Pancreas (tissue), 10 donors: ENCODE results near the gene MZT2B. TPM values are rescaled to one million over a fixed set of nuclear protein-coding genes. Genes with fewer than 3 reads are reported as not detected.
"Not testable (repeated sequence)": the region's sequence is repeated elsewhere in the genome, so short reads cannot be mapped to it uniquely, and the experiment has no call there.

ENCODE experiments used
- ATAC-seq, 4 donors: fragments of 200-7000 bp; cut with Tn5 transposase; one replicate each; pipeline versions ENCODE4 v1.8.0 to v1.9.1; 2020; ENCODE audit warnings: mild to moderate bottlenecking in 4 of 4, moderate library complexity in 4 of 4
- DNase-seq, 6 donors: peaks; one replicate each; pipeline ENCODE4 v3.0.0-alpha.2; 2020
- FAIRE-seq: peaks from 2 replicates; lab custom pipeline; 2012; peaks lifted over from hg19 to GRCh38; lab: Jason Lieb, UNC
- H3K27ac ChIP-seq, 4 donors: fragments of 200-600 bp; sonication (generic); 1 replicate in 3 of 4; 2 replicates in 1 of 4; pipeline versions ENCODE4 v1.5.0 to v1.8.0; 2020
- H3K27me3 ChIP-seq, 4 donors: fragments of 200-600 bp; one replicate each; pipeline ENCODE4 v1.8.0; 2021
- H3K36me3 ChIP-seq, 3 donors: fragments of 200-600 bp; sonication (generic) in 1 of 3; one replicate each; pipeline versions ENCODE4 v1.5.0 to v1.8.0; 2020 to 2021
- H3K4me1 ChIP-seq, 3 donors: fragments of 200-600 bp; one replicate each; pipeline ENCODE4 v1.8.0; 2021
- H3K4me3 ChIP-seq, 4 donors: fragments of 200-600 bp; sonication (generic) in 2 of 4; one replicate each; pipeline versions ENCODE4 v1.5.0 to v1.8.0; 2020 to 2021
- H3K9me3 ChIP-seq, 4 donors: fragments of 200-600 bp; one replicate each; pipeline ENCODE4 v1.8.0; 2021
- CTCF ChIP-seq, 4 donors: fragments of 200-600 bp; sonication (generic) in 3 of 4; IDR thresholded peaks; one replicate each; pipeline versions ENCODE4 v1.5.0 to v1.8.0; 2021; ENCODE audit warnings: antibody characterized with exemption in 4 of 4
- WGBS, 2 donors: extraction: QIAGEN DNeasy Blood & Tissue Kit; methylation state at CpG; one replicate each; pipeline ENCODE4 v1.1.7; 2013; 5-methylcytosine and 5-hydroxymethylcytosine counted together
- intact Hi-C, 3 donors: fragments of 100-400 bp; cut with DNase I; formaldehyde crosslinking; loops; one replicate each; pipeline versions ENCODE4 v1.11.1 to v1.14.2; 2022
- polyA plus RNA-seq, 2 donors: library from polyadenylated mRNA; stranded (reverse); fragments of 200-250 nt; gene quantifications; one replicate each; pipeline ENCODE4 v1.2.3, GENCODE V29; 2013
- total RNA-seq, 6 donors: library from RNA; stranded (reverse); fragmentation: NEBNext Ultra II Directional in 4 of 6; extraction: Animal tissue kit (Norgen Biotek cat#: 25700) in 4 of 6; gene quantifications; one replicate each; pipeline versions ENCODE4 v1.2.1 to v1.2.4, GENCODE V29; 2021 to 2023
- donor health status: healthy with polysubstance abuse.
- donor health status: DM: no; HTN: no; CAD: no; lungs with moderate emphysema.
- donor health status: DM: no; HTN: no; CAD: no.
- donor health status: control.
- donor health status: control.
- donor health status: Bipolar disorder and iron deficiency.
- donor health status: DM: yes; HTN: yes; CAD: no.
- donor health status: DM: no; HTN: no; CAD: no.
- donor health status: DM: no; HTN: no; CAD: no.
- donor health status: DM: yes; HTN: yes; CAD: no.

Gene MZT2B
- total and polyA plus RNA-seq, 8 donors, result 126 to 279 (median 177) TPM

- H3K27ac ChIP-seq, result no peak overlapping the region
- peaks cover 0 to 32% (median 5%) of the 10 kb centered on the region in 3 donors for H3K36me3 ChIP-seq
- WGBS, 2 donors, result 92 to 97% methylated on average over 8 to 9 of the region's 9 CpGs
- H3K27me3 ChIP-seq, result no peaks in the 10 kb centered on the region
- DNase-seq, result peak in 1 of 6 donors; percentile 38
- ATAC-seq, result no peak
- H3K4me1 ChIP-seq, result no peaks in the 10 kb centered on the region
- H3K9me3 ChIP-seq, result no peaks in the 10 kb centered on the region
- intact Hi-C loops, result loop anchor here in 1 of 3 donors (10.0 kb wide), 1 partner anchor 172 kb away; no protein-coding TSS in a partner anchor
- no peak overlapping the region for H3K4me3 ChIP-seq
- FAIRE-seq, result no peak
- TF ChIP-seq CTCF (IDR thresholded peaks at IDR 0.05), result no peak
Measured at GRCh38 chr2:130162968-130163367, 19.1 kb upstream of the MZT2B start.

GRCh38 chr2:130165293-130166016, 16.6 kb upstream of the MZT2B start:
- Histone ChIP-seq H3K9me3 (no peaks in the 10 kb centered on the region), H3K27me3 (no peaks in the 10 kb centered on the region), H3K27ac (no peak overlapping the region), H3K4me1 (no peaks in the 10 kb centered on the region), H3K4me3 (no peak overlapping the region), H3K36me3 (peaks cover 0 to 32% (median 5%) of the 10 kb centered on the region in 3 donors)
- no peak for TF ChIP-seq CTCF (IDR thresholded peaks at IDR 0.05)
- intact Hi-C loops, result loop anchor here in 1 of 3 donors (10.0 kb wide), 1 partner anchor 169 kb away; no protein-coding TSS in a partner anchor
- no peak for FAIRE-seq
- ATAC-seq, result no peak
- 96 to 98% methylated on average over 8 of the region's 8 CpGs for WGBS, 2 donors
- DNase-seq, result no peak

GRCh38 chr2:130166611-130167010, 15.5 kb upstream of the MZT2B start:
- H3K9me3 ChIP-seq, H3K4me1 ChIP-seq, ATAC-seq, FAIRE-seq, H3K27ac ChIP-seq, H3K4me3 ChIP-seq, H3K27me3 ChIP-seq: not testable (repeated sequence)
- peaks cover 0 to 36% (median 5%) of the 10 kb centered on the region in 3 donors for H3K36me3 ChIP-seq
- intact Hi-C loops, result loop anchor here in 1 of 3 donors (10.0 kb wide), 1 partner anchor 168 kb away; no protein-coding TSS in a partner anchor
- WGBS, 2 donors, result 77 to 81% methylated on average over 3 of the region's 3 CpGs
- peak in 1 of 6 donors; percentile 14 for DNase-seq

- WGBS, 2 donors, result 93 to 98% methylated on average over 3 of the region's 3 CpGs
- not testable (repeated sequence) for ATAC-seq
Measured at GRCh38 chr2:130169163-130169562, 12.9 kb upstream of the MZT2B start.

GRCh38 chr2:130169896-130170295, 12.2 kb upstream of the MZT2B start:
- H3K36me3 ChIP-seq, result peaks cover 0 to 32% (median 5%) of the 10 kb centered on the region in 3 donors
- no peaks in the 10 kb centered on the region for H3K4me1 ChIP-seq
- DNase-seq (no peak), ATAC-seq (no peak), FAIRE-seq (no peak)
- no peaks in the 10 kb centered on the region for H3K9me3 ChIP-seq
- 88 to 90% methylated on average over 7 of the region's 7 CpGs for WGBS, 2 donors
- no peak for TF ChIP-seq CTCF (IDR thresholded peaks at IDR 0.05)
- H3K27ac ChIP-seq, result no peak overlapping the region
- no peaks in the 10 kb centered on the region for H3K27me3 ChIP-seq
- intact Hi-C loops, result loop anchor here in 1 of 3 donors (10.0 kb wide), 1 partner anchor 165 kb away; no protein-coding TSS in a partner anchor
- no peak overlapping the region for H3K4me3 ChIP-seq

More at GRCh38 chr2:130169163-130169562, 12.9 kb upstream of the MZT2B start:
- H3K4me1 ChIP-seq, DNase-seq, H3K9me3 ChIP-seq, H3K27me3 ChIP-seq, FAIRE-seq, H3K4me3 ChIP-seq, H3K27ac ChIP-seq: not testable (repeated sequence)
- intact Hi-C loops, result loop anchor here in 1 of 3 donors (10.0 kb wide), 1 partner anchor 166 kb away; no protein-coding TSS in a partner anchor
- peaks cover 0 to 35% (median 5%) of the 10 kb centered on the region in 3 donors for H3K36me3 ChIP-seq

GRCh38 chr2:130174866-130175265, 7.2 kb upstream of the MZT2B start:
- H3K36me3 ChIP-seq, result peaks cover 0 to 15% (median 0%) of the 10 kb centered on the region in 3 donors
- ATAC-seq, FAIRE-seq, H3K4me3 ChIP-seq, H3K4me1 ChIP-seq, H3K27me3 ChIP-seq, intact Hi-C loops, H3K9me3 ChIP-seq, H3K27ac ChIP-seq, DNase-seq: not testable (repeated sequence)
- 85 to 90% methylated on average over 5 of the region's 5 CpGs for WGBS, 2 donors

- H3K4me3 ChIP-seq, result peak overlapping the region; percentile 70 to 98 (median 86)
- H3K4me1 ChIP-seq, ATAC-seq, H3K27me3 ChIP-seq, intact Hi-C loops, DNase-seq, FAIRE-seq, H3K9me3 ChIP-seq, H3K36me3 ChIP-seq: not testable (repeated sequence)
- H3K27ac ChIP-seq, result peak overlapping the region; percentile 79 to 92 (median 89)
- WGBS, 2 donors, result 18 to 21% methylated on average over 38 of the region's 38 CpGs
Measured at GRCh38 chr2:130180404-130181324, 1.4 kb upstream of the MZT2B start.
